Breast epithelium (tissue), 3 donors: ENCODE measurements around the gene ABHD2.

ENCODE experiments used
- CTCF ChIP-seq, 3 donors: fragments of 450-650 bp; IDR thresholded peaks; one replicate each; pipeline ENCODE4 v1.5.1; 2016 to 2017; ENCODE audit warnings: antibody characterized with exemption in 3 of 3, mild to moderate bottlenecking in 3 of 3, moderate library complexity in 3 of 3
- POLR2AphosphoS5 ChIP-seq, 3 donors: sonication (generic); formaldehyde crosslinking; IDR thresholded peaks; one replicate each; pipeline ENCODE4 v1.6.1; 2017; ENCODE audit warnings: antibody characterized with exemption in 3 of 3

GRCh38 chr15:89205991-89206585, 117.8 kb downstream of the ABHD2 start:
- TF ChIP-seq CTCF (IDR thresholded peaks at IDR 0.05), result no peak
- no peak for TF ChIP-seq POLR2AphosphoS5 (IDR thresholded peaks at IDR 0.05)
